Upper lobe of right lung (tissue), 1 donor: ENCODE results near the gene P2RY2. TPM values are rescaled to one million over a fixed set of nuclear protein-coding genes. Genes with fewer than 3 reads are reported as not detected.

ENCODE experiments used
- ATAC-seq: fragments of 200-7000 bp; cut with Tn5 transposase; one replicate; pipeline ENCODE4 v1.9.1; 2020; ENCODE audit warnings: mild to moderate bottlenecking, moderate library complexity
- DNase-seq: peaks from one replicate; pipeline ENCODE4 v3.0.0-alpha.2; 2020
- H3K27ac ChIP-seq: fragments of 200-600 bp; one replicate; pipeline ENCODE4 v1.8.0; 2022
- H3K27me3 ChIP-seq: fragments of 200-600 bp; one replicate; pipeline ENCODE4 v1.8.0; 2022; ENCODE audit warnings: mild to moderate bottlenecking
- H3K36me3 ChIP-seq: fragments of 200-600 bp; one replicate; pipeline ENCODE4 v1.8.0; 2022
- H3K4me1 ChIP-seq: fragments of 200-600 bp; one replicate; pipeline ENCODE4 v1.8.0; 2022
- H3K4me3 ChIP-seq: fragments of 200-600 bp; one replicate; pipeline ENCODE4 v1.8.0; 2022; ENCODE audit warnings: mild to moderate bottlenecking
- H3K9me3 ChIP-seq: fragments of 200-600 bp; one replicate; pipeline ENCODE4 v1.8.0; 2022
- intact Hi-C: fragments of 100-400 bp; cut with DNase I; formaldehyde crosslinking; loops from one replicate; pipeline ENCODE4 v1.11.0; 2022
- total RNA-seq: library from RNA; stranded (reverse); fragmentation: NEBNext Ultra II Directional; extraction: Animal tissue kit (Norgen Biotek cat#: 25700); gene quantifications from one replicate; pipeline ENCODE4 v1.2.1, GENCODE V29; 2021
- TF ChIP-seq, protein P1 (sequence below): fragments of 200-600 bp; IDR thresholded peaks from one replicate; pipeline ENCODE4 v1.8.0; 2022; ENCODE audit warnings: antibody characterized with exemption
- donor health status: DM: no; HTN: yes; CAD: no; lungs with severe emphysema.

P2RY2 gene
- total RNA-seq, 1 donor from 2014 or later: 7.4 TPM

DNA sequence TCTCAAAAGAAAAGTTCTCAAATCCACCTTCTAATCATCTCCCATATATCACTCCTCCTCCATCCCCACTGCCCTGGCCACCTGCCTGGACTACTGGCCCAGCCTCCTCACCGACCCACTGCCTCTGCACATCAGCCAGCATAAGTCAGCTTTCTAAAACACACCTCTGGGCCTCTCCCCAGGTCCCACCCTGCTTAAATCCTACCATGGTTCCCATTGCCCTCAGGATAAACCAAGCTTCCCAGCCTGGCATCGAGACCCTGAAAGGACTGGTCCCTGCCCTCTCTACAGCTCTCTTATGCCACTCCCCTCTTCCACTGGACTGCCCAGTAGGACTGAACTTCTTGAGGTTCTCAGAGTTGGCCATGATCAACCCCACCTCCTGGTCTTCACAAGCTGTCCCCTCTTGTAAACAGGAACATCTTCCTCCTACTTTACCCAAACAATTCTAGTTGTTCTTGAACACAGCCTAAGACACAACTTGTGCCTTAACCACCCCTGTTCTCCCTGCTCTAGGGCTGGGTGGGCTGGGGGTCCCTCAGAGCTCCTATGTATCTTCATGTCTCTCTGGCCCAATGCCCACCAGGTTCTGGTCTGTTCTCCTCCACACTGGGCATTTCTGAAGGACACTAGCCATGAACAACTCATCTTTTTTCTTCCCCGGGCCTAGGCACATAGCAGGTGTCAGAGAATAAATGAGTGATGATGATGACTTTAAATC, 41.5 kb downstream of the P2RY2 start:
- intact Hi-C loops: no loop called here
- no peaks in the 10 kb centered on the region for H3K9me3 ChIP-seq
- peaks cover 6% of the 10 kb centered on the region for H3K27me3 ChIP-seq
- H3K36me3 ChIP-seq: no peaks in the 10 kb centered on the region
- H3K4me1 ChIP-seq: peaks cover 15% of the 10 kb centered on the region
- DNase-seq: peak; percentile 28
- TF ChIP-seq, protein P1, sequence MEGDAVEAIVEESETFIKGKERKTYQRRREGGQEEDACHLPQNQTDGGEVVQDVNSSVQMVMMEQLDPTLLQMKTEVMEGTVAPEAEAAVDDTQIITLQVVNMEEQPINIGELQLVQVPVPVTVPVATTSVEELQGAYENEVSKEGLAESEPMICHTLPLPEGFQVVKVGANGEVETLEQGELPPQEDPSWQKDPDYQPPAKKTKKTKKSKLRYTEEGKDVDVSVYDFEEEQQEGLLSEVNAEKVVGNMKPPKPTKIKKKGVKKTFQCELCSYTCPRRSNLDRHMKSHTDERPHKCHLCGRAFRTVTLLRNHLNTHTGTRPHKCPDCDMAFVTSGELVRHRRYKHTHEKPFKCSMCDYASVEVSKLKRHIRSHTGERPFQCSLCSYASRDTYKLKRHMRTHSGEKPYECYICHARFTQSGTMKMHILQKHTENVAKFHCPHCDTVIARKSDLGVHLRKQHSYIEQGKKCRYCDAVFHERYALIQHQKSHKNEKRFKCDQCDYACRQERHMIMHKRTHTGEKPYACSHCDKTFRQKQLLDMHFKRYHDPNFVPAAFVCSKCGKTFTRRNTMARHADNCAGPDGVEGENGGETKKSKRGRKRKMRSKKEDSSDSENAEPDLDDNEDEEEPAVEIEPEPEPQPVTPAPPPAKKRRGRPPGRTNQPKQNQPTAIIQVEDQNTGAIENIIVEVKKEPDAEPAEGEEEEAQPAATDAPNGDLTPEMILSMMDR: no peak
- H3K4me3 ChIP-seq: no peak overlapping the region
- no peak for ATAC-seq
- no peak overlapping the region for H3K27ac ChIP-seq

DNA sequence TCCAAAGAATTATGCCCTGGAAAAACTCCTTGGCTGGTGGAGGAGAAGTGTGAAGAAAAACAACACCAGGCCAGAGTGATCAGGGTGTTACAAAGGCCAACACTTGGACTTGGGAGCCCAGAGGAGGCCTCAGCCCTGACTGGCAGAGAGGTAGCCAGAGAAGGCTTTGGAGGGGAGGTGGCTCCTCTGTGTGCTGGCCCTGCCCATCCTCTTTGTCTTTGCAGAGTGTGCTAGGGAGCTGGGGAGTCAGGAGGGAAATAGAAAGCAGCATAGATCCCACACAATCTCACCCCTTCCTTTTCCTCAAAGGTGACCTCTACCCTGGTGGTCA, 42.0 kb downstream of the P2RY2 start:
- H3K27me3 ChIP-seq: peaks cover 11% of the 10 kb centered on the region

DNA sequence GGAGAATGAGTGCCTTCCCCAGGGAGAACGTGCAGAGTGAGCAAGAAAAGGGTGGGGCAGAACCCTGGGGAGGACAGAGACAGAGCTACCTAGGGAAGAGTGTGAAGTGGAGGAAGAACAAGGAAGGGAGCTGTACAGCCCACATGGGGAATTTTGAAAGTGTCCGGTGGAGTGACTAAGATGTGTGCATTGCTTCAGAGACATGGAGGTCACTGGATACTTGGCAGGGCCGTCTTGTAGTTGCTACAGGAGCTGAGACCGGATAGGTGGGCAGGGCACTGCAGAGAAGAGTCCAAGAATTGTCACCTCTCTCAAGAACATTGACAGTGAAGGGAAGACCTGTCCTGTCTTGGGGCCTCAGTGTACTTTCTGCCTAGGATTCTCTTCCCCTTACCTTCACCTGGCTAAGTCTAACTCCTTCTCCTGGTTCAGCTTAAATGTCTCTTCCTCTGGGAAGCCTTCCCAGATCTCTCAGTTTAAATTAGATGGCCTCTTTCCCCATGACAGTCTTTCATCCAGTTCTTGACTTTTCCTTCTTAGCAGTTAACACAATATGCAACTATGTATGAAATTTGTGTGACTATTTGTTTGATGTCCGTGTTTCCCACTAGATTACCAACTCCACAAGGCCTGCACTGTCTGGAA, 44.9 kb downstream of the P2RY2 start:
- Histone ChIP-seq H3K27me3 (peaks cover 13% of the 10 kb centered on the region), H3K27ac (no peak overlapping the region), H3K36me3 (no peaks in the 10 kb centered on the region), H3K9me3 (no peaks in the 10 kb centered on the region), H3K4me3 (no peak overlapping the region), H3K4me1 (peaks cover 13% of the 10 kb centered on the region)
- DNase-seq (no peak), ATAC-seq (peak; percentile 47)
- TF ChIP-seq, protein P1: no peak
- intact Hi-C loops: no loop called here

More for the DNA sequence above, 42.0 kb downstream of the P2RY2 start:
- no peak overlapping the region for H3K4me3 ChIP-seq
- H3K4me1 ChIP-seq: peaks cover 15% of the 10 kb centered on the region
- intact Hi-C loops: no loop called here
- no peaks in the 10 kb centered on the region for H3K36me3 ChIP-seq
- DNase-seq: peak; percentile 18
- no peak overlapping the region for H3K27ac ChIP-seq
- no peaks in the 10 kb centered on the region for H3K9me3 ChIP-seq
- TF ChIP-seq, protein P1: no peak
- no peak for ATAC-seq

DNA sequence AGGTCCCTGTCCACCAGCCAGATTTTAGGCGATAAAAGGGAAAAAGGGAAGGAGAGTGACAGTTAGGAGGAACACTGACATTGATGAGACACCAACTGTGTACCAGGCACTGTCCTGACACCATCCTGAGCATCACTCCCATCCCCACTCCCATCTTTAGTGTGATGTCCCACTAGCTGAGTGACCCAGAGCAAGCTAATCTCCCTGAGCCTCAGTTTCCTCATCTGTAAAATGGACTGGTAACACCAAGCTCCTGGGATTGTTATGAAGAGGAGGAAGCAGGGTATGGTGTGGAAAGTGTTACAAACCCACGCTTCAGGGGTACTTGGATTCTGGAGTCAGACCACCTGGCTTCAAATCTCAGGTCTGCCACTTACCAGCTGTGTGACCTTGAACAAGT, 45.6 kb downstream of the P2RY2 start:
- Histone ChIP-seq H3K27ac (no peak overlapping the region), H3K4me1 (peaks cover 8% of the 10 kb centered on the region), H3K9me3 (no peaks in the 10 kb centered on the region), H3K36me3 (no peaks in the 10 kb centered on the region), H3K4me3 (no peak overlapping the region), H3K27me3 (peaks cover 13% of the 10 kb centered on the region)
- TF ChIP-seq, protein P1: no peak
- DNase-seq: no peak
- intact Hi-C loops: no loop called here
- ATAC-seq: no peak

DNA sequence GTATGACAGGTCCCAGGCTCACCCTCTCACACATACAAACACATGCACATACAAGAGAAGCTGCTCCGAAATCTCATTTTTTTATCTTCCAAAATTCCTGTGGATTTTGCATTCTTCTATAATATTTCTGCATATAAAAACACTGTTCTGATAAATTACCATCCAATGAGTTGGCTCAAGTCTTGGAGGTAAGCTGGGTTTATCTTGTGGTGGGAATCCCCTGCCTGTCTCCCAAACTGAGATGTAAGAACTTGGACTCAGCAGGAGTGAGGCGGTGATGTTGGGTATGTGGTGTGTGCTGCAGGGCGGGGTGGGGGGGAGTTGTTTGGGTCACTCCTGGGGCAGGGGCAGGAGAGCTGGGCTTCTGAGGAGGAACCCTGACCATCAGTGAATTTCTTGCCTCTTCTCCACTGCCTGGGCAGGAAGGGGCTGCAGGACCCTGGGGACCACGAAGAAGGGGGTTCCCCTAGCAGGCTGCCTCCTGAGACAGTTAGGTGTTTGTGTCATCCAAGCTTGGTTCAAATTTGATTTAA, 47.3 kb downstream of the P2RY2 start:
- TF ChIP-seq, protein P1: no peak
- Histone ChIP-seq H3K36me3 (no peaks in the 10 kb centered on the region), H3K9me3 (no peaks in the 10 kb centered on the region), H3K27me3 (peaks cover 13% of the 10 kb centered on the region), H3K27ac (no peak overlapping the region), H3K4me1 (peaks cover 23% of the 10 kb centered on the region), H3K4me3 (no peak overlapping the region)
- ATAC-seq (no peak), DNase-seq (no peak)
- intact Hi-C loops: no loop called here
